GM12873 (cell line): ENCODE data around the gene RADIL.
A peak's percentile ranks its signal among the peaks of the same experiment; 100 is the strongest.

Experiments
- CTCF ChIP-seq: IDR thresholded peaks from 2 replicates; pipeline ENCODE4 v1.5.1; 2012; ENCODE audit warnings: low read depth, mild to moderate bottlenecking, moderate library complexity, low read length, control low read depth; ENCODE audit not compliant: insufficient read depth; ENCODE audit errors: missing control alignments

Gene RADIL

DNA sequence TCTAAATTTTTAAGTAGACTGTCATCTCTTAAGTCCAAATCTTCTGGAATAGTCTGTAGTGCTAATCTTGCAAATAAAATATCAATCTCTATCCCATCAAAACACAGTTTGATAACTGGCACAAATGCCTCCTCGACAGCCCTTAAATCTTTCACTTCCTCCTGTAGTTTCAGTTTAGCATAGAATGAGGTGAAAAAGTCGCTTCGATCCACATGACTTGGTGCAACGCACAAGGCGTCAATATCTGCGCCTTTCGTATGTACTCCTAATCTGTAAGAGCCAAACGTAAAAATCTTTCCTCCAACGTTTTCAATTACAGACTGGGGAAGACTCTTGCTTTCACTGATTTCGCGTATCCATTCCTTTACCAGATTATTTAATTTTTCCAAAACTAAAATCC lies 22.3 kb downstream of the RADIL start:
- no peak for TF ChIP-seq CTCF

- no peak for TF ChIP-seq CTCF
These were observed 26.3 kb downstream of the RADIL start for GRCh38 chr7:4857189-4857588.

DNA sequence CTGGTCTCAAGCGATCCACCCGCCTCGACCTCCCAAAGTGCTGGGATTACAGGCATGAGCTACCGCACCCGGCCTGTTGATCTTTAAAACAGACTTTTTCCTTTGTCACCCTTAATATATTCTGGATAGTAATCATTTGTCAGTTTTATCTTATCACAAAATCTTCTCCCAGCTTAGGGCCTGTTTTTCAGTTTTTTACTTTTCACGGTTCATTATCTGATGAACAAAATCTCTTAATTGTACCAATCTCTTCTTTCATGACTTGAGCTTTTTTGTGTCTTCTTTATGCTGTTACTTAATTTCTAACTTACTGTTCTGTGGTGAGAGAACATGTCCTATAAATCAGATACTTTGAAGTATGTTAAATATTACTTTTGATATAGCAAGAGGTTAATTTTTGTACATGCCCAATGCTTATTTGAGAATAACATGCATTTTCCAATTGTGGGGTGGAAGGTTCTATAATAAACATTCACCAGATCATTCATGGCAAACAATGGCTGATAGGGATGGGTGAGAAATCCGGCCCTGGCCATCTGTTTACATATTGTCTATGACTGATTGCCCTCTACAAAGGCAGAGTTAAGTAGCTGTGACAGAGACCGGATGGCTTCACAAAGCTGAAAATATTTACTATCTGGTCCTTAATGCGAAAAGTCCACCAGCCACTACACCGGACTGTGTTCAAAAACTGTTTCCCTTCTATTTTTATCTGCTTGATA lies 27.0 kb downstream of the RADIL start:
- TF ChIP-seq CTCF = no peak

DNA sequence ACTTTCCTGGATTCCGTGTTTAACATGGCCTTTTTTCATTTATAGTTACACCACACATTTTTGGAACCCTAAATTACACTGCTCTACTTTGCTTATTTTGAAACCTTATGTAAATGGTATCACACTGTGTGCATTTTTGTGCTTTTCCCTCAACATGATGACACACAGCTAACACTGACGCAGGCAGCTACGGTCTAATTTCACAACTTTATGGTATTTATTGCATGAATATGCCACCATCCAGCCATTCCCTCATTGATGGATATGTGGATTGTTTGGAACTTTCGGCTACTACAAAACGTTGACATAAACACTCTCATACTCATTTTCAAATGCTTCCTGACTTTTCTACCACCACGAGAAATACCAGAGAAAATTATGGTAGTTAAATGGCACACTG lies 28.6 kb downstream of the RADIL start:
- TF ChIP-seq CTCF = no peak

DNA sequence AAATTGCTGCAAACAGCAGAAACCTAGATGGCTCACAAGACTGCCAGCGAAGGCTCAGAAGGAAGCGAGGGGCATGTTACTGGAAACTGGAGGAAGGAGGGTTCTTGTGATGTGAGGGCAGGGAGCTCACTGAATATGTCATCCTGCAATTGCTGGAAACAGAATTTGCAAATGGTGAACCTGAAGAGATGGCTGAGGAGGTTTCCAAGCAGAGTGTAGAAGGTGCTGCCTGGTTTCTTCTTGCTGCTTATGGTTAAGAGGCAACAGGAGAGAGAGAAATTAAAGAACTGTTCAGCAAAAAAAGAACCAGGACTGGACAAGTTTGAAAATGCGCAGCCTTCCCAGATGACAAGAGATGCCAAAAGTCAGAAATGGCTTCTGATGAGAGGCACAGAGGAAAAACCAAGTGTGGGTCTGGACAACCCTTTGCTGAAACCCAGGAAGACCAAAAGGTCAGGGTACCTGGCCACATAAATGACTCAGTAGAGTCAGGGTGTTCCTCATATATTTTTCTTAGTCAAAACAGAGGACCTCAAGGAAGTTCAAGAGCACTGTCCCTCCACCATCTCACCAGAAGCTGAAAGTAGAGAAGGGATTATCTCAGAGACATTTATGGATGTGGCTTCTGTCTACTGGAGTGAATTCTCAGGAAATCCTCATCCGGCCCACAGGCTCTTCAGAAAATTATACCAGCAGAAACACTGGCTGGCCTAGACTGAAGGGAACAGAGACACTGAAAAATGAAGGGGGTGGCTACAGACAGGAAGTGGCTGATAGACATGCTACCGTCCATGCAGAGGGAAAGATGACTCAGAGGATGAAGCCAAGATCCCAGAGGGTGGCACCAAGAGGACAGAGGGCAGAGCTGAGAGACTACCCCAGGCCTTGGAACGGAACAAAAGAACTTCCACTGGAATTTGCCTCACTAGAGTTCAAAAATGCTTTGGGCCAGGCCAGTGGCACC lies 31.8 kb downstream of the RADIL start:
- TF ChIP-seq CTCF = no peak

- no peak for TF ChIP-seq CTCF
These were observed 33.2 kb downstream of the RADIL start for GRCh38 chr7:4850262-4850795.

GRCh38 chr7:4849390-4849789 lies 34.1 kb downstream of the RADIL start:
- TF ChIP-seq CTCF = peak; percentile 43
